HG03097 (cell line): Measurements from ENCODE around the gene SESTD1.
"Not testable (repeated sequence)": the region's sequence is repeated elsewhere in the genome, so short reads cannot be mapped to it uniquely, and the experiment has no call there.

Experiments
- ATAC-seq: cut with Tn5 transposase; IDR thresholded peaks from one replicate; pipeline ENCODE4 v1.9.1; 2021; ENCODE audit not compliant: unreplicated experiment, low FRiP score

Gene SESTD1

DNA sequence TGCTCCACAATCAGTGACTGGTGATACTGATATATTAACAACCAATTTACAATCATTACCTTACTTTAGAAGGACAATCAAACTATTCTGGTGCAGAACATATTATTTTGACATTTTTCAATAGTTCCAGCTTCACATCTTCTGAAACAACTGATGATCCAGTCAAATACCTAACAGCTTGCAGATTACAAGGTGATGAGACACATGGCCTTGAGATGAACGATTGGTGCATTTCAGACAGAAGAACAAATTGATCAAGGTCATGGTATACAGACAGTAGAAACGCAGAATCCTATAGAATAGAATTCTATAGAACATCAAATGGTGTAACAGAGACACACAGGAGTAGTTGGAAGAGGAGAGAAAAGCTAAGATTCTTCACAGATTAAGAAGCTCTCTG lies 24.8 kb downstream of the SESTD1 start:
- no peak for ATAC-seq

DNA sequence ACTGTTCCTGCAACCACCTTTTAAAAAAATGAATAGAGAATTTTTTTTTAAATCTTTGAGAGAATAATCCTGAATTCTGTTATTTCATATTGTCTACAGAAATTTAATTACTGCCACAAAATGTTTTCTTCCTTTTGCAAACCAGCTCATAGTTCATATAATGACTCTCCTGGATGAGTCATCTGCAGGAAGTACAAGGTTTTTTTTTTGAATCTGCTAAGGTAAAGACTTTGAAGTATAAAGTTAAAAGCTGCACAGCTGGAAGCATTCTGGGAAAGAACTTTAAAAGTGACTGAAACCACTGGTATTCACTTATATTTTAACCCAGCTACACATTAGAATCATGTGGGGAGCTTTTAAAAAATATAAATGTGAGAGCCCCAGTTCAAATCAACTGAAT lies 25.4 kb downstream of the SESTD1 start:
- peak; percentile 66 for ATAC-seq

DNA sequence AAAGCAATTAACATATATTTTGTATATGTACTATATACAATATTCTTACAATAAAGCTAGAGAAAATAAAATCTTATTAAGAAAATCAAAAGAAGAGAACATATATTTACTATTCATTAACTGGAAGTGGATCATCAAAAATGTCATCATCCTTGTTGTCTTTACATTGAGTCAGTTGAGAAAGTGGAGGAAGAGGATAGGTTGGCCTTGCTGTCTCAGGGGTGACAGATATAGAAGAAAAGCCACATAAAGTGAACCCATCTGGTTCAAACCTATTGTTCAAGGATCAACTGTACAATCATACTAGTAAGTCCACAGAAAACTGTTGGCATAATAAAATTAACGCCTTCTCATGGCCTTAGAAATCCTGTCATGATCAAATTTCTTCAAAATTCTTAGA lies 26.6 kb downstream of the SESTD1 start:
- ATAC-seq, result no peak

DNA sequence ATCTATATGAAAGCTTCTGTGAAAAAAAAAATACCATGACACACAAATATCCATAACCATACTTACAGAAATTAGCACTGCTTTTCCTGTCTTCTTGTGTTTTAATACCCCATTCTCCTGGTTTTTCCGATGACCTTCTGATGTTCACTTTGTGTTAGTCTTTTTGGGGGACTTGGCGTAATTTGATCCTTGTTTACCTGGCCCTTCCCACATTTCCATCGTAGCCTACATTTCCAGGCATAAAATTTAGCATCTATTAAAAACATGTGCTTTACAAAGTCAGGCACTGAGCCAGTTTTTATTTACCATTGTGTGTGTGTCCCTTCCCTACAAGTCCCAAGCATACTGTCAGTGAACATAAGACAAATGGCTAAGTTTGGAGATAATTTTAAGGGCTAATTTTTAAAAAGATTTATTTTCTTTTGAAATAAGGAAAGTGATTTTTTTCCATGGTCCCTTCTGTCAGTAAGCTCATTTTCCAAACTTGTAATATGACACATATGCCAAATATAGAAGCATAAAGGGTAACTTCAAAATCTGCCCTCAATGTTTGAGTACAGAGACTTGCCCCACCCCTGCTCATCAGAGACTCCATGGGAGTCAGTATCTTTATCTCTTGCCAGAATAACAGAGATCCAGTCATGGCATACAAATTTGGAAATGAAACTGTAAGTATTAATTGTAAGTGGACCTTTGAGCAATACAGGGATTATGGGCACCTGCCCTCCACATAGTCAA lies 27.3 kb downstream of the SESTD1 start:
- no peak for ATAC-seq

DNA sequence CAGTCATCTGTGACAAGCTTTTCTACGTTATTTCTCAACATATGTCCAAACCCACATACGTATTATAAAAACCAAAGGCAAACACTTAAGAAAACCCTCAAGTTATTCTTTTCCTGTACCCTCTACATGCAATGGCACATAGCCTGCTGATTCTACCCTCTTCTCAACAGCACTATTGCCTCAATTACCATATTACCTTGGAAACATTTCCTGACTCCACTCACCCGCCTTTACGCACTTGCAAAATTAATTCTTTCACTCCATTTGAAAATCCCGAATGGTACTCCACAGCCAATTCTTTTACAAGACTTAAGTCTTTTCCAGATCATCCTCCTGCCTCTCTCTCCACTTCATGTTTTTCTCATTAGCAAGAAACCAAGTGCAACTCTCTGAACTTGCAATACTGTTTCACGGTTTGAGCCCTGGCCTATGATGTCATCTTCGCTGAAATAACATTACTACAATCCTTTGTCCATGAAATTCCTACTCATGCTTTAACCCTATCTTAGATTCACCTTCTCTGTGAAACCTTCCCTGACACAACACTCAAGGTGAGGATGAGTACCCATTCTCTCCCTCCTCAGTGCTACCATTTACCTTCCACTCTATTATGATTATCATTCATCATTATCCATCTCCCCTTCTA lies 29.0 kb downstream of the SESTD1 start:
- no peak for ATAC-seq

GRCh38 chr2:179234658-179235240 lies 29.9 kb downstream of the SESTD1 start:
- ATAC-seq, result no peak

DNA sequence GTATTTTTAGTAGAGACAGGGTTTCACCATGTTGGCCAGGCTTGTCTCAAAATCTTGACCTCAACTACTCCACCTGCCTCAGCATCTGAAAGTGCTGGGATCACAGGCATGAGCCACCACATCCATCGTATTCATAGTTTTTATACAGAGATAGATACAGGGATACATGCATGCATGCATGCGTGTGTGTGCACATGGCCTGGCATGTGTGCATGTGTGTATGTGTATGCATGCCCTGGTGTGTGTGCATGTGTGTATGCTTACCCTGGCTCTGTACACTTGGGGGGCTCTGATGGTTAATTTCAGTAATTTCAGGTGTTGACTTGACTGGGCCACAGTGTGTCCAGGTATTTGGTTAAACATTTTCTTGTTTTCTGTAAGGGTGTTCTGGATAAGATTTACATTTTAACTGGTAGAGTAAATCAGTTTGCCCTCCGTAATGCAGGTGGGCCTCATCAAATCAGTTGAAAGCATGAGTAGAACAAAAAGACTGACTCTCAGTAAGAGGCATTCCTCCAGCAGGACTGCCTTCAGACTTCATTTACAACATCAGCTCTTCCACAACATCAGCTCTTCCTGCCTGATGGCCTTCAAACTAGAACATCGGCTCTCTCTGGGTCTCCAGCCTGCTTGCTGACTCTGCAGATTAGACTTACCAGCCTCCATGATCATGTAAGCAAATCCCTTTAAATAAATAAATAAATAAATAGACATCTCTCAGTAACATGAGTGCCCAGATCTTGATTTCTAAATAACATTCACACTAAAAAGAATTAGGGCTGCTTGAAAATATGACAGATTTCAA lies 30.8 kb downstream of the SESTD1 start:
- ATAC-seq, result no peak

DNA sequence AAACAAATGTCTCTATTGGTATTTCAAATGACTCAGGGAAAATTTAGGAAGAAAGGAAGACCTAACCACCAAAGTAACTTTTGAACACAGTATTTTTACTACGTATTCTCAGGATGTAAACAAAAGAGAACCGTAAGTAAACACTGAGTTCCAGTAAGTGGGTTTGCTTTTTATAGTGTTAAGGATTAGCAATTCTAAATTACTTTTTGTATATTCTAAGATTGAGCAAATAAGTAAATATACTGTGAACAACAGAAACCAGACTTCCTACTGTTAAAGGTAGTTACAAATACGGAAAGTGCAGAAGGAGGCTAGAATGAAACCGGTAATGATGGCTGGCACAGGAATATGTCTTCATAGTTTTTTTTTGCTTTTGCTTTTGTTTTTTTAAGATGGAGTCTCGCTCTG lies 31.5 kb downstream of the SESTD1 start:
- no peak for ATAC-seq

- no peak for ATAC-seq
These were observed 37.7 kb downstream of the SESTD1 start for GRCh38 chr2:179226961-179227259.

DNA sequence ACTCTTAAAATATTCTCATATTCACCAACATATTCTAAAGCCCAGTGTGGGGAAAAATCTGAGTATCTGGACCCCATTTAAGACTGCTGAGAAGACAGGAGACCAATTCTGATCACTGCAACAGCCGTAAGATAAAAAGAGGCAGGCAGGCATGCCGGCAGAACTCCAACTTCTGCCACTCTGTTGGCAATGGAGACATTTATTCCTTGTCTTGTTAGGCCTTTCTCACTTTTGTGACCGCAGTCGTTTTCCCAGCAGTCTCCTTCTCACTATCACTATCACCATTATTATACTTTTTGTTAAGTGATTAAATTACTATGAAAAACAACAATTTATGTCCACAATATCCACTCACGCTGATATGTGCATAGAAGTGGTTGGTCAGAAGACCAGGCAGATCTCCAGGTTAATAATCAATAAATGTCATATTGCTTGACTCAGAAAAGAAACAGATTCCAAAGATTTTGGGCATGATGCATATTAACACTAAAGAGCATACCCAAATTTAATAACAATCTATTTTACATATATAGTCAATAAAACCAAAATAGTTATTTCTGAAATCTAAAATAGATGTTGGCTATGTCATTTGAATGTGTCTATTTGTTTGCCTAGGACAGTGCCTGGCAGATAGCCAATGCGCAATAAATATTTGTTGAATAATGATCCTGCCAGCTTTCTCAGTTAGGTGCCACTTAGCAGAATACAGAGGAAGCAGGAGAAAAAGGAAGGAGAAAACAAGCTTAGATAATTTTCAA lies 38.2 kb downstream of the SESTD1 start:
- no peak for ATAC-seq

GRCh38 chr2:179224361-179224760 lies 40.3 kb downstream of the SESTD1 start:
- ATAC-seq, result no peak

GRCh38 chr2:179222076-179222475 lies 42.6 kb downstream of the SESTD1 start:
- no peak for ATAC-seq

GRCh38 chr2:179218848-179219594 lies 45.6 kb downstream of the SESTD1 start:
- peak; percentile 63 for ATAC-seq

GRCh38 chr2:179214671-179215070 lies 50.0 kb downstream of the SESTD1 start:
- not testable (repeated sequence) for ATAC-seq

DNA sequence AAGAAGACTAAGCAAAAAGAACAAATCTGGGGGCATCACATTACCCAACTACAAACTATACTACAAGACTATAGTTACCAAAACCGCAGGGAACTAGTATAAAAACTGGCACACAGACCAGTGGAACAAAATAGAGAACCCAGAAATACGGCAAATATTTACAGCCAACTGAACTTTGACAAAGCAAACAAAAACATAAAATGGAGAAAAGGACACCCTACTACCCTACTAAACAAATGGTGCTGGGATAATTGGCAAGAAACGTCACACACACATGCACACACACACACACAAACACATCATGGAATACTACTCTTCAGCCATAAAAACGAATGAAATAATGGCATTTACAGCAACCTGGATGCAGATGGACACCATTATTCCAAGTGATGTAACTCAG lies 53.3 kb downstream of the SESTD1 start:
- no peak for ATAC-seq

GRCh38 chr2:179208277-179208676 lies 56.4 kb downstream of the SESTD1 start:
- ATAC-seq, result not testable (repeated sequence)

DNA sequence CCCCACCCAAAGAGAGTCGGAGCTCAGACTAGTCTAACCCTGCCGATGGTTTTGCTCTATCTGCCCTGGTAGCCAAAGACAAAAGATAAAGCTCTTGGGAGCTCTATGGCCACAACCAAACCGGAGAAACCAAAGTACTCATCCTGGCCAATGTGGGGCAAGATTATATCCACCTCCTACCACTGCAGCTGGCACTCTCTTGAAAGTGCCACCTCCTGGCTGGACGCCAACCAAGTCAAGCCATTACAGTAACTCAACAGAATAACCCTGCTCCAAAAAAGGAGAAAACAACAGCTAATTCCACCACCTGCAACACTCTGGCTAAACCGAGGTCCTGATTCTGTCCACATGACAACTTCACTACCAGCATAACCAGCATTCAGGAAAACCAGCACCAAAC lies 57.6 kb downstream of the SESTD1 start:
- ATAC-seq, result no peak

DNA sequence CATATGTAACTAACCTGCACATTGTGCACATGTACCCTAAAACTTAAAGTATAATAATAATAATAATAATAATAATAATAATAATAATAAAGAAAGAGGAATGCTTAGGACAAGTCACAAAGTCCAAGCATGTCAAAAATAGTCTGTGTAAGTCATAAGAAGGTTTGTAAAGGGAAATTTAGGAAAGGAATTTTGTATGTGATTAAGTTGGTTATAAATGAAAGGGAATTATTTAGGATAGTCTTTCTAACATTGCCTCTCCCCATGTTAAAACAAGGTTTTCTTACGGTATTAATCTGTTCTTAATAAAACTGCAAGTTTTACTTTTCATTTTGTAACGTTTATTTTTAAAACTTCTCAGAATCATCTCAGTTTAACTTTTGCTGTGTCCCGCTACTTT lies 62.8 kb downstream of the SESTD1 start:
- no peak for ATAC-seq

DNA sequence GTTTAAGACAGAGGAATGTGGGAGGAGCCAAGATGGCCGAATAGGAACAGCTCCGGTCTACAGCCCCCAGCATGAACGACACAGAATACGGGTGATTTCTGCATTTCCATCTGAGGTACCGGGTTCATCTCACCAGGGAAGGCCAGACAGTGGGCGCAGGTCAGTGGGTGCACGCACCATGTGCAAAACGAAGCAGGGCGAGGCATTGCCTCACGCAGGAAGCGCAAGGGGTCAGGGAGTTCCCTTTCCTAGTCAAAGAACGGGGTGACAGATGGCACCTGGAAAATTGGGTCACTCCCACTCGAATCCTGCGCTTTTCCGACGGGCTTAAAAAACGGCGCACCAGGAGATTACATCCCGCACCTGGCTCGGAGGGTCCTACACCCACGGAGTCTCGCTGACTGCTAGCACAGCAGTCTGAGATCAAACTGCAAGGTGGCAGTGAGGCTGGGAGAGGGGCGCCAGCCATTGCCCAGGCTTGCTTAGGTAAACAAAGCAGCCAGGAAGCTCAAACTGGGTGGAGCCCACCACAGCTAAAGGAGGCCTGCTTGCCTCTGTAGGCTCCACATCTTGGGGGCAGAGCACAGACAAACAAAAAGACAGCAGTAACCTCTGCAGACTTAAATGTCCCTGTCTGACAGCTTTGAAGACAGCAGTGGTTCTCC lies 68.6 kb downstream of the SESTD1 start:
- ATAC-seq, result not testable (repeated sequence)
